HG02852 (cell line): ENCODE data around the gene FYN.
"Not testable (repeated sequence)": the region's sequence is repeated elsewhere in the genome, so short reads cannot be mapped to it uniquely, and the experiment has no call there.

ENCODE experiments used
- ATAC-seq: cut with Tn5 transposase; IDR thresholded peaks from one replicate; pipeline ENCODE4 v1.9.1; 2021; ENCODE audit warnings: mild to moderate bottlenecking, moderate library complexity; ENCODE audit not compliant: unreplicated experiment

FYN gene

DNA sequence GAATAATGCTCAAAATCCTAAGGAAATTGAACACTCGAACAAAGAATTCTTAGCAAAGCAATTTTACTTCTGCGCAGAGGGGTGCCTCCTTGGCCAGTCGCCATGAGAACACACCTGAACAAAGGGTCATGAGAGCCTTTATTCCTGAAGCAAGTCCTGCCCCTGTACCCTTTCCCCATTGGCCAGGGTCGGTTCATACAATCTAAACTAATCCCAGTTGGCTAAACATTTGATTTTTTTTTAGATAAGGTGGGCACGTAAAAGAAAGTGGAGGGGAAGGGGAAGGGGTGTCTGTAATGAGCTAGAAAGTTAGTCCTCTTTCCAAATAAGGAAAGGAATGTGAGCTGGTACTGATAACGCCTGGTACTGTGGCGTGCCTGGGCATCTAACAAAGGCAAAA is 37.9 kb downstream of the FYN start:
- ATAC-seq = not testable (repeated sequence)

DNA sequence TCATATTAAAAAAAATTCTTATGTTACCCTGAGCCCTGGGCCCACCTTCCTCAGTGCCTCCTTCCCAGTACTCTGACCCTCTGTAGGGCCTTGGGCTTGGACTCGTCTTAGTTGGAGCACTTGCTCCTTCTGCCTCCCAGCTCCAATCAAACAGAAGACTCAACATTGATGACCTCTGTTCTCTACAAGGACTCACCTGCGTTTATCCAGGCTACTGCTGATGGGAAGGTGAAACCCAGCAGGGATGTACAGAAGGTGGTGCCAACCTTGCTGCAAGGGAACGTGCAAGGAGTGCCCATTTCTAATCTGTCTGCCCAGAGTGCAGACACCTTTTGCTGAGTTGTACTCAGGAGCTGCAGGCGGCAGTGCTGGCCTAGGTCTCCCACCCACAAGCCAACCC is 38.9 kb downstream of the FYN start:
- no peak for ATAC-seq

DNA sequence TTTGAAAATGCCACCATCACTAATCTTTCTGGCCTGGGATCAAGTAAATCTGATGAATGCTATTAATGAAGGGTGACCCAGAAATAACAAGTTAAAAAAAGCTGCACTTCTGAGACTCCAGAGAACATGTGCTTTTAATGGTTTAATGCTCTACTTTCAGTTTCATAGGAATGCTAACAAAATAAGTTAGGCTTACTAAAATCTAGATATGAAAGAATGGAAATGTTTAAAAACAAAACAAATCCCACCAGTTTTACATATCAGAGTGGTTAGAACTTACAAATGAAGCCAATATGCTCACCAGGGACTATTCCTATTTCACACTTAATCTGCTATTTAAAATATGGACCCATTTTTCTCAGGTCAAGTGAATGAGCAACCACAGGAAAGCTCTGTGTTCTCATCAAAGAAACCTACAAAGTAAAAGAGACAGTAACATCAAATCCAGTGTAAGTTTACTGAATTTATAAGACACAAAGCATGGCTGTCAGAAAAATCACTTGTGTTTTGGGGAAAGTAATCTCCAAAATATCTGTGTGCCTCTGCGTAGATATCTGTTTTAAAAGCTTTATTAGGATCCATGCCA is 40.3 kb downstream of the FYN start:
- peak; percentile 48 for ATAC-seq

DNA sequence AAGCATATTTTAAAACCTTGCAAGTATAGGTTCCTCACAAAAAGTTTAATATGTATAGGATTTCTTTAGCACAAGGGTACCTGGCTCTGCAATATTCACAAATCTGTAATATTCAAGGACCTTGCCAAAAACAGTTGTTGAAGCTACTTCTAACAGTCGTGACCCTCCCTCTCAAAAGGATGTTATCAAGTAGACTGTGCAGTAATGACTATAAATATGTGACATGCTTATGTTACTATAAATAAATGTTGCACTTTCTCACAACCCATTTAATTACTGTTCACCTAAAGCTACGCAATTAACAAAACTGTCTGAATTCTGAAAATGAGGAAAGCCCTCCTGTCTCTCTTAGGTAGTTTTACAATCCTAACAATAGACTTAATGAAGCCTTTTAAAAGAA is 41.8 kb downstream of the FYN start:
- no peak for ATAC-seq

DNA sequence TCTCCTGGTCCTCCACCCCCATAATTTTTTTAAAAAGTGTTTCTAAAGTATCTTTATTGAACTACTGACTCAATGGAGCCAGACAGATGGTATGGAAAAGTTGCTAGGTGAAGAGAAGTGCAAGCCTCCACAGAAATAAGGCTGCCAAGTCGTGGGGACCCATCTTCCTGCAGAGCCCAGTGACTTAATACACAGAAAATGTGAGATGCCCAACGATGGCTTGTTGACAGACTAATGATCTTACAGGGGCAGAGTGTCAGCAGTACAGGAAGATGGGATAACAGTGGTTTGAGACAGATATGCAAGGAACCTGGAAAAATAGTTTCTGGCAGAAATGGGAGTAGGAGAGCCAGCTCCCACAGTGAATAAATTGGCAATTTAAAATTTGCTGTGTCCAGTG is 43.3 kb downstream of the FYN start:
- no peak for ATAC-seq

DNA sequence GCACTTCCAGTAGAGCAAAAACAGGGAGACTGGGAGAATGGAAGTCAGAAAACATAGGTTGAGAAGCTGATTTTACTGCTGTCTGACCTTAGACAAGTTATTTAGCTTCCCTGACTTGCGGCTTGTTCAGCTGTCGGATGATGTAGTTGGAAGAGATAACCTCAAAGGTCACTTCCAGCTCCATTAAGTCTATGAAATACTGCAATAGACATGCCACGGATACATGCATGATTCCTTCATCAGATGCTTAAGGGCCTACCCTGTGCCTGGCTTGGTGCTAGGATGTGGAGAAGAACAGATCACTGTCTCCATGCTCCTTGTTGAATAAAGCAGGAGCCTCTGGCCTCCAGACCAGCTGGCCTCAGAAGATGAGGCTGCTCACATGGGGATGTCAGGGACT is 43.7 kb downstream of the FYN start:
- no peak for ATAC-seq

DNA sequence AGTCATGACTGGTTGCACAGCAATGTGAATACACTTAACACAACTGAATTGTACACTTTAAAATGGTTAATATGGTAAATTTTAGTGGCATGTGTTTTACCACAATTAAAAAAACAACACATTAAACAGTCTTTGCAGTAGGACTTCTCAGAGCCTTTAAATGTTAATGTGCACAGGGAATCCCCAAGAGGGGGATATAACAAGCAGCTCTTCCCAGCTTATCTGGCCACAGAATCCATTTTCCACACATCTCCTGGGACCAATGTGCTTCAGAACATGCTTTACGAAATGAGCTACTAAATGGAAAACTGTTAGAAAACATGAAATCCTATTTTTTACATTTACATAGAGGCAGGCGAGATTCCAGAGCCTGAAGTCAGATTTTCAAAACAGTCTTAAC is 44.4 kb downstream of the FYN start:
- no peak for ATAC-seq

DNA sequence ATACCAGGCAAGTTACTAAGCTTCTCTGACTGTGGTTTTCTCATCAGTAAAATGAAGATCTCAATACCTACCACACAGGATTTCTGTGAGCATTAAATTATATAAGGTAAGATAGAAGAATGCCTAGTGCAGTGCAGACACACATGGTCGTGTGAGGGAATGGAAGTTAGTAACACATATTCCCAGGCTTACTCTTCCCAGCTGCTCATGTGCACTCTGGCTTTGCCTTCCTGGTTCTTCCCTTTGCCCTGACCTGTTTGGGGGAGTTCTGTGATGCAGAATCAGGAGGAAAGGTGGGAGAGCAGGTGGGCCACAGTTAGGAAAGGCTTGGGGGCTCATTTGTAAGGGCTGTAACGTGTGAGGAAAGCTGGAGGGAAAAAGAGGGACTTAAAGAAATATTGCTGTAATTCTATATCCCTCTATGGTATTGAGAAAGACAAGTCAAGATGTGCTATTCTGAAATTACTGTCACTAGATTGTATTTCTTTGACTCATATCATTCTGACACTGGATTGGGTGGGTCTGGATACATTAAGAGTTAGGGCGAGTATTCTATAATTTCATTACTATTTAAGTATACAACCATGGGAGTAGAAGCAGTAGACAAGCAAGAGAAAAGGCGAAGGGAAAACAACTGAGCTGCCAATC is 47.7 kb downstream of the FYN start:
- no peak for ATAC-seq

DNA sequence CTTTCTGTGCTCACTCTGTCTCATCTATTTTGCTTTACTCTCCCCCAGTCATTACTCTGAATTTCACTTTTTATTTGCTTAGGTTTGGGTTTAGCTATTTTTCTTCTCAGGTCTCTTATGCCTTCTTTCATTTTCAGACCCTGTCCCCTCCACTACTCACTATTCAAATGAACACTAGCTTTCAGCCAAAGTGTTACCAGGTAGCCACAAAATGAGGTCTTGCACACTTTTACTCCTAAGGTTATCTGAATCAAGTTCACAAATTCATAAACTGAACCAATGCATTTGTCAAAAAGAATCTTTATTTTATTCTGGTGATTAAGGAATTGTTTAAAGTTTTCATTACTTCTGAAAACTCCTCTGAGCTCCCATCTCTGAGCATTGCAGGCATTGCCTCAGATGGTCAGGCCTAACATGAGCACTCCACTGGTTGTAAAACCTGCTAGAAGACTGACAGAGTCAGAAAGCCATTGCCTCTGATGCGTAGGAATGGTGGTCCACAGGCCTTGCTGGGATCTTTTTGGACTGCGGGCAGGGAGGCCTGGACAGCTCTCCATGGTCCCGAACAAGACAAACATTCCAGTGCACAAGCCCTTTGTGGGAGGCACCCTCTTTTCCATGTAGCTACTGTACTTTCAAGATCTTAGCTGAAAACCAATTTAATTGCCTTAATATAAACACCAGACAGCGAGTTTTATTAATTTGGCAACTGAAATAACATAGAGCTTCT is 48.5 kb downstream of the FYN start:
- ATAC-seq = peak; percentile 90

DNA sequence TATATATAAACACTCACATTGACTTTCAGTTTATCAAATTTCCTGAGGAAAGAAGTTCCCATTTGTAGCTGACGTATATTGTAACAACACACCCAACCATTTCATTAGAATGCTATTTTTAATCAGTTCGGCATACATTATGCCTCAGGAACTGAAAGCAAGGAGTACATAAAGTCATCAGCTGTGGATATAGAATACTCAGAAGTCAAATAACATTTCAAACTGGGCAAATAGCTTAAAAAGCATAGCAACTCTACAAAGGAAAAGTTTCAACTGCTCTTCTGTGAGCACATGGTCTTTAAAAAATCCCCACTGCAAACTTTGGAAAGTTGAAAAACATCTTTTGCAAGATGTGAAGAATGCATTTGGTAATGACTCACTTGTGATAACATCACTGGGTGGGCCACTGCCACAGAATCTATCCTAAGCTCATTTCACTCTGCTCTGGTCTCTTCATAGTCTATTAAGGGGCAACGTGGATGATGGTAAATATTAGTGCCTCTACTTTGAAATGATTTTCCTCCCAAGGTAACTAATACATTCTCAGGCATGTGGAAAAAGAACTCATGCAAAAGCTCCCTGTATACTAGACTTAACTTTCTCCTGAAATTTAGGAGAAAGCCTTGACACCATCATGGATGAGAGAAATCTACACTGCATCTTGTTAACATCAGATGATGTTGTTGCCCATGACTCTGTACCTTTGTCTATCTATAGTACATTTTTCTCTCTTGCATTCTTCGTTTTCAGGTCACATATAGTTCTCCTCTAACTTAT is 49.2 kb downstream of the FYN start:
- no peak for ATAC-seq

DNA sequence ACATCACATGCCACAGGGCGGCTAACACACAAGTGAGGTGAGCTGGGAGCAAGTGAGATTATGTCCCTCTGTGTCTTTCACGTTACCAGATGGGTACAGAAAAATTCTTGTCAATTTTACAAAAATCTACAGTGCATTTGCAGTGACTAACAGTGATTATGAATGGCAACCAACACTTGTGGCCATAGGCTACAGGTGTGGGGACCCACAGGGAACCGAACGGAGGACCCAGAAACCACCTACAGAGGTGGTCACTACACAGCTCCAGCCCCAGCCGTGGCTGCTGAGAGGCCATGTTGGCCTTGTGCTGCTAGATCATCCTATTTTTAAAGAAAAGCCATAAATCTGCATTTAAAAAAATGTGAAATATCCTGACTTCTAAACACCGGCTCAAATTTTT is 50.2 kb downstream of the FYN start:
- no peak for ATAC-seq

DNA sequence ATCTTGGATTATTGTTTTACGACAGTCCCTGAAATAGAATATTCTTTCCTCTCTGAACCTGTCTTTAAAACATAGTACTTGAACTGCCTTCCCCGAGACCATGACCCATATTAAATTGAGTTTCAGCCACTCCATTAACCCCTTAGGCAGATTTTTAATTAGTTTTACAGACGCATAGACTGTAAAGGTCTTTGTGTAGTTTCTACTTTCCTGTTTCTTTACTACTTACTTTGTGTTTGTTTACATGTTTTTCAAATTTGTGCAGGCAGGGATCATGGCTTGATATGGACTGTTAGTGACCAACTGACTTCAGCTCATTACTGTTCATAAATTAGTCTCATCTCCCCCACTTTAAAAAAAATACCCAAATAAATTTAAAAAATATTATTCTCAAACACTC is 53.8 kb downstream of the FYN start:
- ATAC-seq = no peak

DNA sequence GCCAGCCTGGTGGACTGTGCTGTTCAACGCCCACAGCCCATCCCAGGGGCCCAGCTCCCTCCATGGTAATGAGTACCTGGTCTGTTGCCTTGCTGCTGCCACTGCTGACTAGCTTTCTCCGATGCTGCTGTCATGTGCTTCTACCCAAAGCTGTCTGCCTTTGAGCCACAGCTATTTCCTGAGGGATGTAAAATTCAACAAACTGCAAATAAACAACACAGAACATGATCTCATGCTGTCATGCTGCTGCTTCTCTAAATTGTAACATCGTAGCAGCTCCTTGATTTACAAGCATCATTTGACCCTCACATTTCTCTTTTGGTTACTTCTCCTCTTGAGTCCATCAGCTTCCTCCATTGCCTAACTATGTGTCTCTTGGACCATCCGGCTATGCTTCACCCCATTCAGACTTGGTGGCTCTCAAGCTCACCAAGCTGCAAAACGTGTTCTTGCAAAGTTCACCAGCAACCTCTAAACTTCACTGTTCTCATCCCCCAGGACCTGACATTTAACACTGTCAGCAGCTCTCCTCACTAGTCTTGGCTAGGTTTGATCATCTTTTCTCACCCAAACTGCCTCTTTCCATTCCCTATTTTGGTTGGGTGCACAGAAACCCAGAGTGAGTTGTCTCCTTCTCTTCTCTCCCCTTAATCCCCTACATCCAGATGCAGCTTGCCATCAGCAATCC is 54.6 kb downstream of the FYN start:
- no peak for ATAC-seq

DNA sequence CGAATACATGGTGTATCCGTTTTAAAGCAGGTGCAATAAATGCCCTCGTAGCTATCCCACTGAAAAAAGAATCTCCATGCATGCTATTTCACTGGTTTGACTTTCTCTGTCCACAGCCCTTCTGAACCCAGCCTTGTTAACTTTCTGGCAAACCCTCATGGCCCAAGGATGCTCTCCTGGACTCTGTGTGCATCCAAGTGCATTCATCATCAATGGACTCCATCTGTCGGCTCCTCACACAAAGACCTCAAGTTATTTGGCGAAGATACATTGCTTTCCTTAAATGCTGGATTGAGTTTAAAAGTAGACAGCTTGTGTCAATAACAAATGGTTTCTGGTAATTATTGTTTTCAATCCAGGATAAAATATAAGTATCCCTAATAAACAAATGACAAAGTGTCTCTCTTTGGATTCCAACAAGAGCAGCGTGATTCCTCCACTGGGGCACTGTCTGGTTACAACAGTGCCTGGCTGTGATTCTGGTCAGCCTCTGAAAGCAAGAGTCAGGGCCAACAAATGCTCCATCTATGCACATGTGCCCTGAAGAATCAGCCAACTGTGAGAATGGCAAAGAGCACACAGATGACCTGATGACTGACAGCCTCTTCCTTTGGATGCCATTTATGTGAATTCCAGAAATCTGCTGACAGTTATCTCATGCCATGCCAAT is 55.7 kb downstream of the FYN start:
- no peak for ATAC-seq

DNA sequence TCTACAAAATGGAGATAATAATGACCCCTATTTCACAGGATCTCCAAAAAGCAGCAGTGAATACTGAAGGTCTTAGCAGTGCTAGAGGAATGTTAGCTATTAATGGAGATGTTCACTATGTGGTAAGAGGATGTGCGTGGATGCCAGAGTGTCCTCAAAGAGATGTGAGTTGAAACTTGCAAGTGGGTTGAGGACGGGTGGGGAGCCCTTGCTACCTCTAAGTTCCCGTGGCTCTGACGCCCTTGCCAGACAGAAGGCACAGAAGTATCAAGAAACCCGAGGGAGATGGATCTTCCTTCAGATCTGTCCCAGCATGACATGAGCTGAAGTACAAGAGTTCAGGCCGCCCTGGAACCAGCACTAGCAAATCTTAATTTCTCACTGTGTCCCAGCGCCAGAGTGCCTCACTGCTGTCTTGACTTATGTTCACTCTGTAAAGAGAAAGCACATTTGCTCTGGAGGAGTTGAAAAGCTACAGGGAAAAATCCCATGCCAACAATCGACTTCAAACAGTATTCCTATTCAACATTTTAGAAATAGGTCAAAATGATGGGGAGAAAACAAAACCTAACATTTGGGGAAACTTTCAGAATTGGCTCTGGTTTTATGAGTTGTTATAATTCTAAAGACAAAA is 59.5 kb downstream of the FYN start:
- ATAC-seq = no peak

DNA sequence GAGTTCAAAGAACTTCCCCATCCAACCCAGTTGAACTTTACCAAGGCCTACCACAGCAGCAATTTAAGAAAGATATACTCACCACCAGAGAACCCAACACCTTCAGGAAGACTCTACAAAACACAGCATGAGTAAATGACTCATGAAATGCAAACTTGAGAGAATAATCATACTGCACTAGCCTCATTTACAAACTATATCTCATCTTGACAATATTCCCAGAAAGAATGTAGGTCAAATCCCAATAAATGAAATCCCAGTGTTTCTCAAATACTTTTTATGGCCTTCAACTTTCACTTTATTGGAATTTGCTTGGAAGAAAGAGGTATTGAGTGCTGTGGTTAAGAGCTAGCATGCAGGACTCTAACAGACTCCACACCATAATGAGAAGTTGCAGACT is 60.0 kb downstream of the FYN start:
- ATAC-seq = no peak

DNA sequence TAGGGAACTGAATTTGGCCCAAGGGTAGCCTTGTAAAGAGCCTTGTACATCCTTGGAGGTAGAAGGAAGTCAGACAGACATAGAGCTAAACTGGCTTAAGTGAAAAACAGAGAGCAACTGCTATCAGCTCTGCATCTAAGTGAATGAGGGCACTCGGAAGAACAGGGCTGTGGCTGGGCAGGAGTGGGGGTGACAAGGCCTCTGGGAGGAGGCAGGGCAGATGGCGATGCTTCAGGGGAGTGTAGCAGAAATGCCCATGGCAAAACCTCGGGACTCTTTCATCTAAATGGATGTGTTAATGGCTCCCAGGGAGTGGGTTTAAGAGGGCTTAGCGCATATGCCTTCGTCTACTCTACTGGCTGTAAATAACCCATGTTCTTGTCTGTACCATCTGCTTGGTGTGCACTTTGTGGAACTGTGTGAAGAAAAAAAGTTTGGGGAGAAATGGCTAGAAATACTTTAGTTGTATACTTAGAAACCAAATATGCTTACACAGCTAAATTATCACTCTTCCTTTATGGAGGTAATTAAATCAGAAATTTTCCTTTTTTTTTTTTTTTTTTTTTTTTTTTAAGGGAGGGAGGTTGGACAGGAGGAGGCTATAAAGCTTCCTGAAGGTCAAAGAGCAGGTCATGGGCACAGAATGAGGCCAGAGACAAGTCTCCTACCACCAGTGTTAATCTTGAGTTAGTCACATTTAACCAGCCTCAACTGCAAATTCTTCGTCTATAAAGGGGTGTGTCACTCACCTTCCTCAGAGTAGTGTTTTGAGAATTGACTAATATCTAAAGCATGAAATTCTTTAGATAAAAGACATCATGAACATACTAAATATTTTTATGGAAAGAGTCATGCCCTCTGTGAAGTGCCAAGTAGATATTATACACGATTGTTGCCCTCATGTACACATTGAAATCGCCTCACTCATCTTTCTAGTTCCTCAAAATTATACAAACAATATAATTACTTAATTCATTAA is 60.9 kb downstream of the FYN start:
- no peak for ATAC-seq

DNA sequence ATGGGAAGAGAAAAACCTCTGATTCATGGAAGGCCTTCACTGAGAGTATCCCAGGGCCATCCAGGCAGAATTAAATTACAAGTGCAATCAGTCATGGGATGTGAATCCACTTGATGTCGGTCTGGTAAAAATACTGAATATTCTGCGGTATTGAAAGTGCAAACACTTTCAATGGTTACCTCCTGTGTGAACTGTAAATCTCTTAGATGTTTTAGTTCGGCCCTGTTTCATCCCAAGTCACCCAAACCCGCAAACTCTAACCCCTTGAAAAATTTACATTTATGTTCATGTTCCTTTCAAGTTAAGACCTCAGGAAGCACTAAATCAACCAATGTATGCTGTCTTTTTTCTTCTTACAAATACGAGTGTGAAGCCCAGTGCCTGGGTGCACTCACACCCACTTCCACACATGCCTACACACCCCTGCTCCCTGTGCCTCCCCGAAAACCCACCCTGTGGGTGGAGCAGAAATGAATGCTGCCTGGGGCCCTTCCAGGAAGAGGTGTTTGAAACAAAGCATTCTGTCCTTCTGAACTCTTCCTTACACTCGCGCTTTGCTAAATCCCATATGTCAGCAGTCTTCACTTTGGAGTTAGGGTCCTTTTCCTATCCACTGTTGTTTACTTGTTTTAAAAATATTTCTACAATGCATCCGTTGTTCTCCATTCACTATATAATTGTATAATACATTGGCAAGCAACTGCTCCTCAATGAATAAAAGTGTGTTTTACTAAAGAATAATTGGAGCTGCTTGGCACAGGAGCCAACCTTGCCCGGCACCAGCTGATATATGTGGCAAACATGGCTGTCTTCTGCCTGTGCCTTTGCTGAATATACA is 62.7 kb downstream of the FYN start:
- no peak for ATAC-seq
